Measurements from ENCODE around the gene NKAPD1. TPM values are rescaled to one million over a fixed set of nuclear protein-coding genes. Genes with fewer than 3 reads are reported as not detected.

The NKAPD1 gene
- total RNA-seq, 1 donor from 2014 or later: 29.1 TPM

DNA sequence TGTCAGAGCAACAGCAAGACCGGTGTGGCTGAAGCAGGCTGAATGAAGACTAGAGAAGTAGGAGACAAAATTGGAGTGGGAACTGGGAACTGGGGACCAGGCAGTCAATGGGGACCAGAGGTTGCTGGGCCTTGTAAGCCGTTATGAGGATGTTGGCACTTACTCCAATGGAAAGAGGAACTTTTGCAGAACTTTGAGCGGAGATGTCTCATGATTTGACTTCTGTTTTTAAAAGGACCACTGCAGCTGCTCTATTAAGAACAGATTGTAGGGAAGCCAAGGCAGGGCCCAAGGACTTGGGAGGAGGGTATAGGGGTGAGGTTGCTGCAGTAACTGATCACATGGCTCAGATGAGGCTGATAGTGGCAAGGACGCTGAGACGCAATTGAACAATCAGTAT lies 55.6 kb downstream of the NKAPD1 start:
- no peaks in the 10 kb centered on the region for H3K36me3 Mint-ChIP-seq (ENCODE audit: low read depth)
- no peak overlapping the region for H3K4me3 Mint-ChIP-seq
- H3K27me3 Mint-ChIP-seq (ENCODE audit: insufficient read depth): no peaks in the 10 kb centered on the region
- H3K9me3 Mint-ChIP-seq: no peaks in the 10 kb centered on the region
- H3K27ac Mint-ChIP-seq: no peak overlapping the region
- intact Hi-C loops (cut with micrococcal nuclease): no loop called here
- DNase-seq (ENCODE audit: low spot score): no peak
- peaks cover 4% of the 10 kb centered on the region for H3K4me1 Mint-ChIP-seq (ENCODE audit: low read depth)

GRCh38 chr11:112132737-112133136 lies 58.6 kb downstream of the NKAPD1 start:
- Mint-ChIP-seq H3K4me3 (no peak overlapping the region), H3K27me3 (ENCODE audit: insufficient read depth) (no peaks in the 10 kb centered on the region), H3K27ac (no peak overlapping the region), H3K4me1 (ENCODE audit: low read depth) (peaks cover 4% of the 10 kb centered on the region), H3K9me3 (no peaks in the 10 kb centered on the region), H3K36me3 (ENCODE audit: low read depth) (no peaks in the 10 kb centered on the region)
- no peak for DNase-seq (ENCODE audit: low spot score)
- intact Hi-C loops (cut with micrococcal nuclease): no loop called here

- intact Hi-C loops (cut with micrococcal nuclease): no loop called here
- Mint-ChIP-seq H3K36me3 (ENCODE audit: low read depth) (no peaks in the 10 kb centered on the region), H3K4me3 (no peak overlapping the region), H3K27ac (no peak overlapping the region), H3K9me3 (no peaks in the 10 kb centered on the region), H3K4me1 (ENCODE audit: low read depth) (peaks cover 4% of the 10 kb centered on the region), H3K27me3 (ENCODE audit: insufficient read depth) (no peaks in the 10 kb centered on the region)
- no peak for DNase-seq (ENCODE audit: low spot score)
Observed at GRCh38 chr11:112134473-112134872, 60.4 kb downstream of the NKAPD1 start.

Other genes with a start within 250 kb of the NKAPD1 start
- 29.3 and 31.8 TPM in 2 replicates for gene ALG9, start 202.7 kb upstream of the NKAPD1 start, total RNA-seq
- 7.9 and 9.4 TPM in 2 replicates for gene FDXACB1, start 195.1 kb upstream of the NKAPD1 start, total RNA-seq
- gene CFAP68, start 194.8 kb upstream of the NKAPD1 start, total RNA-seq: 17.7 and 22.3 TPM in 2 replicates
- gene CRYAB, start 162.5 kb upstream of the NKAPD1 start, total RNA-seq: not detected in 2 replicates
- not detected in 2 replicates for gene HSPB2, start 161.6 kb upstream of the NKAPD1 start, total RNA-seq
- gene C11orf52, start 155.4 kb upstream of the NKAPD1 start, total RNA-seq: not detected in 2 replicates
- 15.2 and 16.0 TPM in 2 replicates for gene DIXDC1, start 137.0 kb upstream of the NKAPD1 start, total RNA-seq
- 52.0 and 54.5 TPM in 2 replicates for gene DLAT, start 48.9 kb upstream of the NKAPD1 start, total RNA-seq
- gene PIH1D2, start 282 bp upstream of the NKAPD1 start, total RNA-seq: 0.24 and 0.49 TPM in 2 replicates
- gene TIMM8B, start 12.5 kb downstream of the NKAPD1 start, total RNA-seq: 85.6 and 89.2 TPM in 2 replicates
- 95.4 and 98.0 TPM in 2 replicates for gene SDHD, start 12.6 kb downstream of the NKAPD1 start, total RNA-seq
- 0.23 TPM in 1 of 2 replicates, not detected in the other for gene IL18, start 89.8 kb downstream of the NKAPD1 start, total RNA-seq
- 0.24 TPM in 1 of 2 replicates, not detected in the other for gene TEX12, start 93.1 kb downstream of the NKAPD1 start, total RNA-seq
- 0.49 and 1.6 TPM in 2 replicates for gene BCO2, start 101.2 kb downstream of the NKAPD1 start, total RNA-seq
- 28.9 and 35.0 TPM in 2 replicates for gene PTS, start 152.1 kb downstream of the NKAPD1 start, total RNA-seq
- gene PLET1, start 186.6 kb downstream of the NKAPD1 start, total RNA-seq: not detected in 2 replicates

Data from activated T-helper 1 cell treated with anti-CD3 and anti-CD28 coated beads, Interleukin-12 subunit alpha, Interleukin-12 subunit beta, Interleukin-2, Interleukin-4 antibody, amounts not matched to agents 30 ng/mL and 10 ng/mL and 1 ng/mL, durations not matched to agents 14 hours and 24 hours and 36 hours (primary cell).